HL-60/S4 (cell line): ENCODE data around the gene BBX.
"Not testable (repeated sequence)": the region's sequence is repeated elsewhere in the genome, so short reads cannot be mapped to it uniquely, and the experiment has no call there.

Experiments
- in situ Hi-C: fragments of 300-500 bp; cut with MboI; formaldehyde crosslinking; loops from 2 replicates; pipeline ENCODE4 v1.14.3; 2022; ENCODE audit warnings: low sequenced_read_pairs

Gene BBX

GRCh38 chr3:107540857-107541256 is 18.1 kb downstream of the BBX start:
- in situ Hi-C loops, result no loop called here

- in situ Hi-C loops, result no loop called here
Measured at GRCh38 chr3:107542665-107543064, 19.9 kb downstream of the BBX start.

- in situ Hi-C loops, result no loop called here
Measured at GRCh38 chr3:107543666-107544065, 20.9 kb downstream of the BBX start.

GRCh38 chr3:107545680-107546120 is 22.9 kb downstream of the BBX start:
- in situ Hi-C loops, result no loop called here

GRCh38 chr3:107548601-107549000 is 25.8 kb downstream of the BBX start:
- in situ Hi-C loops, result no loop called here

GRCh38 chr3:107555359-107555758 is 32.6 kb downstream of the BBX start:
- in situ Hi-C loops, result no loop called here

GRCh38 chr3:107557743-107558142 is 35.0 kb downstream of the BBX start:
- in situ Hi-C loops, result no loop called here

GRCh38 chr3:107560166-107560565 is 37.4 kb downstream of the BBX start:
- in situ Hi-C loops, result no loop called here

GRCh38 chr3:107561980-107562379 is 39.2 kb downstream of the BBX start:
- in situ Hi-C loops, result no loop called here

GRCh38 chr3:107562969-107563529 is 40.3 kb downstream of the BBX start:
- in situ Hi-C loops, result no loop called here

- in situ Hi-C loops, result not testable (repeated sequence)
Measured at GRCh38 chr3:107565244-107565643, 42.5 kb downstream of the BBX start.

GRCh38 chr3:107571089-107571488 is 48.3 kb downstream of the BBX start:
- in situ Hi-C loops, result not testable (repeated sequence)

GRCh38 chr3:107571492-107571891 is 48.7 kb downstream of the BBX start:
- in situ Hi-C loops, result not testable (repeated sequence)

- in situ Hi-C loops, result no loop called here
Measured at GRCh38 chr3:107574650-107575049, 51.9 kb downstream of the BBX start.

GRCh38 chr3:107578091-107578490 is 55.3 kb downstream of the BBX start:
- in situ Hi-C loops, result no loop called here

- in situ Hi-C loops, result no loop called here
Measured at GRCh38 chr3:107578523-107578922, 55.8 kb downstream of the BBX start.

- in situ Hi-C loops, result no loop called here
Measured at GRCh38 chr3:107579371-107579770, 56.6 kb downstream of the BBX start.

GRCh38 chr3:107581230-107581629 is 58.5 kb downstream of the BBX start:
- in situ Hi-C loops, result no loop called here

GRCh38 chr3:107588217-107588616 is 65.5 kb downstream of the BBX start:
- in situ Hi-C loops, result no loop called here

GRCh38 chr3:107589454-107589853 is 66.7 kb downstream of the BBX start:
- in situ Hi-C loops, result no loop called here

GRCh38 chr3:107590786-107591185 is 68.0 kb downstream of the BBX start:
- in situ Hi-C loops, result no loop called here

GRCh38 chr3:107592073-107592472 is 69.3 kb downstream of the BBX start:
- in situ Hi-C loops, result no loop called here

GRCh38 chr3:107594870-107595269 is 72.1 kb downstream of the BBX start:
- in situ Hi-C loops, result no loop called here
